Measurements from ENCODE around the gene TMEM18. TPM values are rescaled to one million over a fixed set of nuclear protein-coding genes. Genes with fewer than 3 reads are reported as not detected.

TMEM18 gene
- total RNA-seq, 1 donor from 2014 or later = 23.3 TPM

GRCh38 chr2:692767-693166 lies 15.6 kb upstream of the TMEM18 start:
- intact Hi-C loops (cut with DNase I) = no loop called here
- DNase-seq = no peak
- Histone ChIP-seq H3K27me3 (ENCODE audit: low read depth) (peaks cover 3% of the 10 kb centered on the region), H3K36me3 (no peaks in the 10 kb centered on the region), H3K4me1 (peaks cover 10% of the 10 kb centered on the region), H3K4me3 (no peak overlapping the region), H3K9me3 (no peaks in the 10 kb centered on the region), H3K27ac (no peak overlapping the region)
- TF ChIP-seq CTCF (IDR thresholded peaks at IDR 0.05) = no peak
- no peak for ATAC-seq

GRCh38 chr2:691821-692761 lies 14.9 kb upstream of the TMEM18 start:
- Histone ChIP-seq H3K4me3 (no peak overlapping the region), H3K4me1 (peaks cover 10% of the 10 kb centered on the region), H3K36me3 (no peaks in the 10 kb centered on the region), H3K27me3 (ENCODE audit: low read depth) (peaks cover 3% of the 10 kb centered on the region), H3K27ac (no peak overlapping the region), H3K9me3 (no peaks in the 10 kb centered on the region)
- TF ChIP-seq CTCF (IDR thresholded peaks at IDR 0.05) = no peak
- DNase-seq (no peak), ATAC-seq (peak in 1 of 2 donors; percentile 38)
- intact Hi-C loops (cut with DNase I) = no loop called here

- peaks cover 3% of the 10 kb centered on the region for H3K27me3 ChIP-seq (ENCODE audit: low read depth)
- peaks cover 10% of the 10 kb centered on the region for H3K4me1 ChIP-seq
- no peak overlapping the region for H3K27ac ChIP-seq
- DNase-seq = no peak
- H3K4me3 ChIP-seq = no peak overlapping the region
- no peaks in the 10 kb centered on the region for H3K36me3 ChIP-seq
- ATAC-seq = no peak
- intact Hi-C loops (cut with DNase I) = no loop called here
- no peaks in the 10 kb centered on the region for H3K9me3 ChIP-seq
- no peak for TF ChIP-seq CTCF (IDR thresholded peaks at IDR 0.05)
These were observed 13.6 kb upstream of the TMEM18 start for GRCh38 chr2:690799-691198.

- ATAC-seq = no peak
- H3K9me3 ChIP-seq = no peaks in the 10 kb centered on the region
- H3K4me1 ChIP-seq = peaks cover 8% of the 10 kb centered on the region
- H3K27me3 ChIP-seq (ENCODE audit: low read depth) = peaks cover 3% of the 10 kb centered on the region
- DNase-seq = no peak
- TF ChIP-seq CTCF (IDR thresholded peaks at IDR 0.05) = no peak
- H3K36me3 ChIP-seq = no peaks in the 10 kb centered on the region
- H3K27ac ChIP-seq = no peak overlapping the region
- no peak overlapping the region for H3K4me3 ChIP-seq
- intact Hi-C loops (cut with DNase I) = no loop called here
These were observed 12.8 kb upstream of the TMEM18 start for GRCh38 chr2:689877-690510.

- H3K9me3 ChIP-seq = no peaks in the 10 kb centered on the region
- DNase-seq = no peak
- H3K27me3 ChIP-seq (ENCODE audit: low read depth) = peaks cover 3% of the 10 kb centered on the region
- no peak overlapping the region for H3K27ac ChIP-seq
- no peak for ATAC-seq
- no peak overlapping the region for H3K4me3 ChIP-seq
- no peaks in the 10 kb centered on the region for H3K36me3 ChIP-seq
- intact Hi-C loops (cut with DNase I) = no loop called here
- no peak for TF ChIP-seq CTCF (IDR thresholded peaks at IDR 0.05)
- H3K4me1 ChIP-seq = peaks cover under 1% of the 10 kb centered on the region
These were observed 12.0 kb upstream of the TMEM18 start for GRCh38 chr2:689237-689636.
